Dedifferentiated amniotic fluid mesenchymal stem cell (primary cell): ENCODE results near the gene TJAP1.
"Not testable (repeated sequence)": the region's sequence is repeated elsewhere in the genome, so short reads cannot be mapped to it uniquely, and the experiment has no call there.

Source experiments
- DNase-seq: peaks from one replicate; pipeline ENCODE4 v3.0.0-alpha.2; 2016; ENCODE audit errors: extremely low spot score

The TJAP1 gene

GRCh38 chr6:43481591-43482236 is 4.3 kb downstream of the TJAP1 start:
- no peak for DNase-seq

- DNase-seq, result no peak
Observed at GRCh38 chr6:43488667-43489276, 11.4 kb downstream of the TJAP1 start.

- DNase-seq, result no peak
Observed at GRCh38 chr6:43489277-43490072, 12.1 kb downstream of the TJAP1 start.

GRCh38 chr6:43490523-43490939 is 13.2 kb downstream of the TJAP1 start:
- no peak for DNase-seq

GRCh38 chr6:43491750-43492661 is 14.6 kb downstream of the TJAP1 start:
- peak; percentile 66 for DNase-seq

GRCh38 chr6:43492673-43493072 is 15.3 kb downstream of the TJAP1 start:
- DNase-seq, result no peak

GRCh38 chr6:43493230-43493629 is 15.9 kb downstream of the TJAP1 start:
- no peak for DNase-seq

- no peak for DNase-seq
Observed at GRCh38 chr6:43493833-43494232, 16.5 kb downstream of the TJAP1 start.

GRCh38 chr6:43494321-43494720 is 17.0 kb downstream of the TJAP1 start:
- DNase-seq, result no peak

GRCh38 chr6:43494766-43495165 is 17.4 kb downstream of the TJAP1 start:
- DNase-seq, result no peak

GRCh38 chr6:43495409-43495941 is 18.1 kb downstream of the TJAP1 start:
- no peak for DNase-seq

GRCh38 chr6:43496370-43497128 is 19.2 kb downstream of the TJAP1 start:
- DNase-seq, result peak; percentile 40

- no peak for DNase-seq
Observed at GRCh38 chr6:43497129-43497396, 19.7 kb downstream of the TJAP1 start.

- no peak for DNase-seq
Observed at GRCh38 chr6:43497689-43498088, 20.3 kb downstream of the TJAP1 start.

GRCh38 chr6:43498291-43498690 is 20.9 kb downstream of the TJAP1 start:
- not testable (repeated sequence) for DNase-seq

- no peak for DNase-seq
Observed at GRCh38 chr6:43499028-43499815, 21.9 kb downstream of the TJAP1 start.

GRCh38 chr6:43500921-43501320 is 23.6 kb downstream of the TJAP1 start:
- no peak for DNase-seq

- no peak for DNase-seq
Observed at GRCh38 chr6:43502666-43503065, 25.3 kb downstream of the TJAP1 start.

- DNase-seq, result no peak
Observed at GRCh38 chr6:43503443-43503842, 26.1 kb downstream of the TJAP1 start.
